Epithelial cell of prostate (primary cell): ENCODE results near the gene HTT-AS.

Experiments used
- DNase-seq: peaks from one replicate; pipeline ENCODE4 v3.0.0-alpha.2; 2011; ENCODE audit warnings: low read depth, low spot score
- H3K27ac ChIP-seq: fragments of 450-650 bp; 2 replicates; pipeline ENCODE4 v1.5.1; 2017; ENCODE audit warnings: mild to moderate bottlenecking

Gene HTT-AS

DNA sequence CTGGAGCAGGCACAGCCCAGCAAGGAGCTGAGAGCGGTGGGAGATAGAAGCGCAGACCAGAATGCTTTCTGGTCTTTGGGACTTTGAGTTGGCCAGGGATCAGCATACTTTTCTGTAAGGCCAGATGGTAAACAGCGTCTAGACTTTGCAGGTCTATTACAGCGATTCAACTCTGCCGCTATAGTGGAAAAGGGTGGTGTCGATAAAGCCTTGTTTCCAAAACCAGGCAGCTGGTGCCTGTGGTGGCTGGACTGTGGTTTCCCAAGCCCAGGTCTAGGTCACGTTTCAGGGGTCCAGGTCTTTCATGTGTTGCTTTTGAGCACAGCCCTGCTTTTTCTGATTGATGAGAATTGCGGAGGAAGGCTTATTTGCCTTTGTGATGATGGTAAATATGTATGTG, 40.1 kb downstream of the HTT-AS start:
- DNase-seq, result no peak

DNA sequence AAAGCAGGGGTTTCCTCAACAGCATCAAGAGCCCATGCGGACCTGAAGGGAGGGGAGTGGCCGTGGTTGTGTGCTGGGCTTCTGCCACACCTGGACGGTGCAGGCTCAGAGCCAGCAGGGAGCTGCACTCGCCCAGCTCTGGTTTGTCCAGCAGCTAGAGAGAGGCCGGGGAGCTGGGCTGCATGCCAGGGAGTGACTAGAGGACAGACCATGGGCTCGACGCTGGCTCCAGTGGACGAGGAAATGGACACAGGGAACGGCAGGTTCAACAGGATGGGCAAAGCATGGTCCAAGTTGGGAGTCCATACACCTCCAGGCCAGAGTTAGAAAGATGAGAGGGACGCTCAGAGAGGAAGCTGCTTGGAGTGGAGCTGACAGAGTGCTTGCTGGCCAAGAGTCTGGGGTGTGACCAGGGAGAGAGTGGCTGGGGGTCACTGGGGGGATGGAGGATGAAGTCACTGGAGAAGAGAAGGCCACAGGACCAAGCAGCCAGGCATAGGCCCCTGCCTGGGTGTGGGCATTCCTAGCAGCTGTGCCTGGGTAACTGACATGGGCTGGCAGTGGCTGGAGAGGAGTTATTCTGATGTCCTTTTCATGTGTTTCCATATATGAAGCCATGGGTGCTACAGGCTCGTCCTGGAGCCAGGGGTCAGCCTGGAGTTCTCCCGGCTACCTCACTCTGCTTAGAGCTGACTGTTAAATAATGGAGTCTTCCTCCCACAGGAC, 42.8 kb downstream of the HTT-AS start:
- DNase-seq, result no peak
- no peak overlapping the region for H3K27ac ChIP-seq

More for the DNA sequence above, 40.1 kb downstream of the HTT-AS start:
- H3K27ac ChIP-seq, result no peak overlapping the region

DNA sequence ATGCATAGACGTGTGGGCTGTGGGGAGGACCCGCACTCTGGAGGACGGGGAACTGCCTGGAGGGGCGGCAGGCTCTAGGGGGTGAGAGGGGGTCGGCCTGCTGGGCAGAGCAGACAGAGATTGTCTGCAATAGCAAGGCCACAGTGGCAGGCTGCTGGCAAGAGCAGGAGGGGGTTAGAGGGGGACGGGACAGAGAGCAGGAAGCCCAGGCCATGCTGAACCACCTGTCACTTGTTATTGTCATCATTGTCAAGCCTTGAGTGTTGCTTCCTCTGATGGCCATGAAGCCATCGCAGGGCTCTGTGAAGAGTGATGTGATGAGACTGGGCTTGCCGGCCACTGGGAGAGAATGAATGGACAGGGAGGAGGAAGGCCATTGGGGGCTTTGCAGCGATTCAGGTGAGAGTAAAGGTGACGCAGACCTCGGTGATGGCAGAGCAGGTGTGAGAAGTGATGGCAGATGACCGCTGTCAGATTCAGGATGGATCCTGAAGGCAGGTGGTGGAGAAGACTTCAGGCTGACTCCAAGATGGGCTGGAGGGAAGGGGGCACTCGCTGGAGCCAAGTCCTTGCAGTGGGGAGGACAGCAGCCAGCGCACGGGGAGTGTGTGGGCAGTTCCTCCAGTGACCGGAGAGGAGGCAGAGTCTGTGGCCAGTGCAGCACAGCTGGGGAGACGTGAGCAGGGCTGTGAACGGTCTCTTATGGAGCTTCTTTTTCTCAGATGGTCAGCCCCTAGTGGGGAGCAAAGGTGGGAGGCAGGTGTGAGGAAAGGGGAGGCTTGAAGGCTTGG, 43.6 kb downstream of the HTT-AS start:
- no peak for DNase-seq
- no peak overlapping the region for H3K27ac ChIP-seq

DNA sequence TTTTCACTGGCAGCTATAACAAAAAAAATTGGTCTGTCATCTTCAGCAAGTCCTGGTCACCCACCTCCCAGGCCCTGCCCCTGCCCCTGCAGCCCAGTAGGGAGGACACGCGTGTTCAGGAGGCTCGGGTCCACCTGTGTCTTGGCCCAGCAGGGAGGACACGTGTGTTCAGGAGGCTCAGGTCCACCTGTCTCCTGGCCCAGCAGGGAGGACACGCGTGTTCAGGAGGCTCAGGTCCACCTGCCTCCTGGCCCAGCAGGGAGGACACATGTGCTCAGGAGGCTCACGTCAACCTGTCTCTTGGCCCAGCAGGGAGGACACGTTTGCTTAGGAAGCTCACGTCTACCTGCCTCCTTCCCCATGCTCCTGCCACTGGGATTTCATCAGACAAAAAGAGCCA, 44.9 kb downstream of the HTT-AS start:
- H3K27ac ChIP-seq, result no peak overlapping the region
- DNase-seq, result no peak

DNA sequence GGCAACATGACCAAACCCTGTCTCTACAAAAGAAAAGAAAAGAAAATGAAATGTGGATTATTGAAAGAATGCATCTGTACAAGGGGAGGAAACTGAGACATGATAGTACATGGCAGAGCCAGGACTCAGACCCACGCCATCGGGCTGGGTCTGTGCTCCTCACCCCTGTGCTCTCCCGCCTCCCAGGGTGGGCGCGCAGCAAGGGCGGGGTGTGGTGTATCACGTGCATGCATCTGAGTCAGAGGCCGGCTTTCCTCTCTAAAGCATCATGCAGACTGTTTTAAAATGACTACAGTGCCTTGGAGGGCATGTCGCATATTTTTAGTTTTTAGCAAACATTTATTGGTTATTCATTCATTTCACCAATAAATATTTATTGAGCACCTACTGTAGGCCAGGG, 47.8 kb downstream of the HTT-AS start:
- no peak for DNase-seq
- no peak overlapping the region for H3K27ac ChIP-seq

DNA sequence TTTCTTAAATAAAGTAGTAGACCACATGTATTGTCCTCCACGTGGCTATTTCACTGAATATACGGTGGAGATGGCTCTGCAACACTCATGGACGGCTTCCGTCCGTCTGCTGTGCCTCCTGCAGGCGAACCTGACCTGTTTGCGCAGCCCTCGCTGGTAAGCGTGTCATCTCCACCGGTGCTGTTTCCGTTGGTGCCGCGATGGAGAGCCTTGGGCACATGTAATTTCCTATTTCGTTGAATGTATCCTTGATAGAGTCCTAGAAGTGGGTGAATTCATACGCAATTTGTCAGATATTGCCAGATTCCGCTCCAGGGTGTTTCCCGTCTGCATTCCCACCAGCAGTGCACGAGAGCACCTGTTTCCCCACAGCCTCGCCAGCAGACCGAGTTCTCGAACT, 48.5 kb downstream of the HTT-AS start:
- no peak overlapping the region for H3K27ac ChIP-seq
- no peak for DNase-seq

DNA sequence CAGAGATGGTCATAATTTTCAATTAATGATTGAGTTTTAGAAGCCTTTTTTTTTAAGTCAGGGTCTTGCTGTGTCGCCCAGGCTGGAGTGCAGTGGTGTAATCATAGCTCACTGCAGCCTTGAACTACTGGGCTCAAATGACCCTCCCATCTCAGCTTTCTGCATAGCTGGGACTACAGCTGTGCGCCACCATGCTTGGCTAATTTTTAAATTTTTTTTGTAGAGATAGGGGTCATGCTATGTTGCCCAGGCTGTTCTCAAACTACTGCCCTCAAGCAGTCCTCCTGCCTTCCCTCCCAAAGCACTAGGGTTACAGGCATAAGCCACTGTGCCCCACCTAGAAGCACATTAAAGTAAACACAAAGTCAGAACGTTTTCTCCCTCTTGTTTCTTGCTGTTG, 51.7 kb downstream of the HTT-AS start:
- DNase-seq, result no peak
- H3K27ac ChIP-seq, result no peak overlapping the region

DNA sequence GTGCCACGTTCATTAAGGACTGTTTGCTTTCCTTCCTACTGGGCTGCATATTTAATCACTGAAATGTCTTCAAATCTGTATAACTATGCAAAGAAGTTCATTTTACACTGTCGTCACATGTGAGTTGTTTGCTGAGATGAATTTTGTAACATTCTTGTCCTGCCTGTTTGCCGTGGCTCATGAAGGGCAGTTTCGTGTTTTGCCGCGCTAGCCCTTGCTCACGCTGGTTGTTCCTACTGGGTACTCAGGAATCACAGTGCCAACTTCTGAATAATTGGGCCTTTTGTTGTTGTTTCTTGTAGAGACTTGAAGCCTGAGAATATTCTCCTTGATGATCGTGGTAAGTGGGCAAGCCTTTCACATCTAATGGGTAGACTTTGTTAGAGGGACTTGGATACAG, 52.2 kb downstream of the HTT-AS start:
- no peak for DNase-seq
- H3K27ac ChIP-seq, result no peak overlapping the region

DNA sequence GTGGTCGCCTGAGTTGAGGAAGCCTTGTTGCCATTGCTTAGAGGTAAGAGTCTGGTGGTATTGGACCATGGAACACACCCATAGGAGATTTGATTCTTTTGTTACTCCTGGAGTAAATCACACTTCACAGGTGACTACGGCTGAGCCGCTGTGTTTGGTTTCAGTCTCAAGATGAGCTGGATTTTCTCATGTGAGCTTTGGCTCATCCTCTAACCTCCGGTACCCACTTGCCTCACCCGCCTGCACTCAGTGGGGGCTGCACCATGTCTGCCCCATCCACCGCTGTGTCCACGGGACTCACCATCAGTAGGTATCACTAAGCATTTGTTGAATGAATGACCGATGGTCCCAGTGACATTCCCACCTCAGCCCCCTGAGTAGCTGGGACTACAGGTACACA, 52.7 kb downstream of the HTT-AS start:
- no peak for DNase-seq
- H3K27ac ChIP-seq, result no peak overlapping the region

DNA sequence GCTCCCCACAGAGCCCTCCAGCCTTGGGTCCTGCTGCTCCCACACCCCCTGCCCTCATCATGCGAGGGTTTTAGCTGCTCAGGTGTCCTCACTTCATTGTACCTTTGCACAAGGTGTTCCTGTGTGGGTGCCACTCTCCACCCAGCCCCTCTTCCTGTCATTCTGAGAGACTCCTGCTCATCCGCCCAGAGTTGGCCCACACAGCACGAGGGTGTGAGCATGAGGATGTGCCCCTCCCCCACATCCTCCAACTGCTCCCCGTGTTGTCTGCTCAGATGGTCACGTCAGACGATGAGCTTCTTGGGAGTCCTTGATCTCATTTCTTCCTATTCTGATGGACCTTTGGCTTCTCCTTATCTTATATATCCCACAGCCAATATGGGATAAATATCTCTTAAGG, 53.2 kb downstream of the HTT-AS start:
- no peak overlapping the region for H3K27ac ChIP-seq
- DNase-seq, result no peak

DNA sequence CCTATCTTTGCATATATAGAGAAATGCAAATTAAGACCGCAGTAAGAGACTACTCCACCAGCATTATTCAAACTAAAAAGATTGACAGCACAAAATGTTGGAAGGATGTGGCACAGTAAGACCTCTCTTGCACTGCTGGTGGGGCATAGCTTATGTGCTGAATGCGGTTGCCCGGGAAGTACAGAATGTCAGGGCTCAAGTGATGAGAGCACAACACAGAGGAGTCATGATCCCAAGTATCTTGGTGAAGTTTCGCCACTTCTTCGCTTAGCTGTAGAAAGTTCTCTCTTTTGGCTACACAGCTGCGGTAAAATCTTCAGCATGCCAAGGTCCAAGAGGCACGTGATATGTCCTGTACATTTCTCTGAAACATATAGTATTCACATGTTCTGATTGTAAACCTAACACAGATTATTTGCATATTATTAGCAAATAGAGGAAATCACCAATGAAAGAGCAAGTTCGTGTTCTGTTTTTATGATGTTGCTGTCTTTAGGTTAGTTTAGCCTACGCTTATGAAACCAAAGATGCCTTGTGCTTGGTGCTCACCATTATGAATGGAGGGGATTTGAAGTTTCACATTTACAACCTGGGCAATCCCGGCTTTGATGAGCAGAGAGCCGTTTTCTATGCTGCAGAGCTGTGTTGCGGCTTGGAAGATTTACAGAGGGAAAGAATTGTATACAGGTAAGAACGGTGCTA, 55.0 kb downstream of the HTT-AS start:
- no peak overlapping the region for H3K27ac ChIP-seq
- DNase-seq, result no peak

DNA sequence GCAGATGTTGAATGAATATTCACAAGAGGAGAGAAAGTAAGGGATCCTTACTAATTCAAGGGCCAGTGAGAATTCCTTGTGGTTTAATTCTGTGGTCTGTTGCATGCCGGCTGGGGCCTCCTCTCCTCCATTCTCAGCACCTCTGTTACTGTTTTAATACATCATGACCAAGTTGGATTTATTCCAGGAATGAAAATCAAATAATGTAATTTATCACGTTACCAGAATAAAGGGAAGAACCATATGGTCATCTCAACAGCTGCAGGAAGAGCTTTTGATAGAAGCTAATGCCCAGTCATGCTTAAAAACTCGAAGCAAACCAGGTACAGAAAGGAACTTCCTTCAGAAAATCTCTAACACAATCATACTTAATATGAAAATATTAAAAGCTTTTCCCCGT, 56.8 kb downstream of the HTT-AS start:
- DNase-seq, result no peak
- no peak overlapping the region for H3K27ac ChIP-seq

DNA sequence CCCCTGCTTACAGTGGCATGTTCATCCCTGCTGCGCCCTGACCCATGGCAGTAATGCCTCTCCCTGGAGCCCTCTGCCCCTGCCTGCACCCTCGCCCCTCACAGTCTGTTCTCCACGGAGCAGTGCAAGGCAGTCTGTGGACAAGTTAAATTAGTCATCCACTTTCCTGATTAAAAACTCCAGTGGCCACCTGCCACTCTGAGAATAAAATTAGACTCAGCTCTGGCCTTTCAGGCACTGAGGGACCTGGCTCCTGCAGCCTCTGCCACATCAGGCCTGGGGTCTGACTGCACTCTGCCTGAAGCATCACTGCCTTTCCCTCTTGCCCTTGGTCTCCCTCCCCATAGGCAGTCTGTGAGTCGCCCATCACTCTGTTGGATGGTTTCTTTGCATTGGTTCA, 57.4 kb downstream of the HTT-AS start:
- no peak overlapping the region for H3K27ac ChIP-seq
- no peak for DNase-seq

DNA sequence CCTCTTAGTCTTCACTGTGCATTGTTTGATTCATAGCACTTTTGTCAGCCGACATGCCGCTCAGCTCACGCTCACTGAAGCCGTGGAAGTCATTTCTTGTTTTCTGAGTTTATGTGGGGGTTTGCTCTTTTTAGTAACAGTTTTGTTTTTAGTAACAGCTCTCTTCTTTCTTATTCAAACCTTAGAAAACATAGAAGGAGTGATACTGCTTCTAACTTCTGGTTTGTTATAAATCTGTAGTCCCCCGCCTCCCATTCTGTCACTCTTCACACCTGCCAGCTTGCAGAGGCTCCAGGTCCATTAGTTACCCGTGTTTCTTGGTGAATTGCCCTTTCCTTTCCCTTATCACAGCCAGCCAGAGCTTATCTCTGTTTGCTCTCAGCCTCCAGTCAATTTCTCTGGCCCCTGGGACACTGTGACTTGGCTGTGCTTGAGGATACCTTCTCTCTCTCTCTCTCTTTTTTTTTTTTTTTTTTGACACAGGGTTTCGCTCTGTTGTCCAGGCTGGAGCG, 60.4 kb downstream of the HTT-AS start:
- DNase-seq, result no peak

More for the DNA sequence above, 60.4 kb downstream of the HTT-AS start:
- H3K27ac ChIP-seq, result no peak overlapping the region
